SJSA1 (cell line): ENCODE results near the gene SPECC1L. TPM values are rescaled to one million over a fixed set of nuclear protein-coding genes. Genes with fewer than 3 reads are reported as not detected.

Experiments used
- DNase-seq, 2 experiments: peaks; one replicate each; pipeline ENCODE4 v3.0.0-alpha.2; 2015 to 2020; ENCODE audit warnings: low spot score in 2 of 2, low read depth in 1 of 2
- H3K27ac ChIP-seq: fragments of 250-450 bp; sonication (Bioruptor Pico); 2 replicates; pipeline ENCODE4 v1.5.1; 2020; ENCODE audit warnings: mild to moderate bottlenecking, moderate library complexity
- H3K27me3 ChIP-seq: fragments of 250-450 bp; sonication (Bioruptor Pico); replicated peaks from 2 replicates; pipeline ENCODE4 v1.5.1; 2020; ENCODE audit warnings: mild to moderate bottlenecking, moderate library complexity
- H3K36me3 ChIP-seq: fragments of 250-450 bp; sonication (Bioruptor Pico); 2 replicates; pipeline ENCODE4 v1.5.1; 2020; ENCODE audit warnings: mild to moderate bottlenecking
- H3K4me1 ChIP-seq: fragments of 250-450 bp; sonication (Bioruptor Pico); replicated peaks from 2 replicates; pipeline ENCODE4 v1.6.1; 2021; ENCODE audit warnings: mild to moderate bottlenecking
- H3K4me3 ChIP-seq: fragments of 250-450 bp; sonication (Bioruptor Pico); 2 replicates; pipeline ENCODE4 v1.5.1; 2020; ENCODE audit warnings: mild to moderate bottlenecking
- H3K9me3 ChIP-seq: fragments of 250-450 bp; sonication (Bioruptor Pico); replicated peaks from 2 replicates; pipeline ENCODE4 v1.5.1; 2020; ENCODE audit warnings: mild to moderate bottlenecking
- total RNA-seq: library from RNA; depleted of rRNA; stranded (reverse); fragments of >200 nt; shearing (Covaris generic); gene quantifications from 2 replicates; pipeline ENCODE4 v1.2.3, GENCODE V29; 2014

The SPECC1L gene
- total RNA-seq, 1 experiment from 2014 or later = 42.4 TPM

GRCh38 chr22:24429411-24430365 lies 159.1 kb downstream of the SPECC1L start:
- peaks cover 12% of the 10 kb centered on the region for H3K4me1 ChIP-seq
- DNase-seq = no peak
- no peak overlapping the region for H3K4me3 ChIP-seq
- H3K36me3 ChIP-seq = no peaks in the 10 kb centered on the region
- no peaks in the 10 kb centered on the region for H3K27me3 ChIP-seq
- H3K27ac ChIP-seq = no peak overlapping the region
- no peaks in the 10 kb centered on the region for H3K9me3 ChIP-seq

- no peak overlapping the region for H3K4me3 ChIP-seq
- no peak overlapping the region for H3K27ac ChIP-seq
- H3K9me3 ChIP-seq = no peaks in the 10 kb centered on the region
- H3K27me3 ChIP-seq = no peaks in the 10 kb centered on the region
- H3K36me3 ChIP-seq = no peaks in the 10 kb centered on the region
- peaks cover 22% of the 10 kb centered on the region for H3K4me1 ChIP-seq
- DNase-seq = no peak
These were observed 160.0 kb downstream of the SPECC1L start for GRCh38 chr22:24430431-24431308.

GRCh38 chr22:24431309-24432034 lies 160.8 kb downstream of the SPECC1L start:
- Histone ChIP-seq H3K27me3 (no peaks in the 10 kb centered on the region), H3K9me3 (no peaks in the 10 kb centered on the region), H3K27ac (no peak overlapping the region), H3K4me1 (peaks cover 24% of the 10 kb centered on the region), H3K36me3 (no peaks in the 10 kb centered on the region), H3K4me3 (no peak overlapping the region)
- DNase-seq = no peak

- DNase-seq = no peak
- Histone ChIP-seq H3K36me3 (no peaks in the 10 kb centered on the region), H3K4me3 (no peak overlapping the region), H3K27me3 (no peaks in the 10 kb centered on the region), H3K4me1 (peaks cover 24% of the 10 kb centered on the region), H3K27ac (no peak overlapping the region), H3K9me3 (no peaks in the 10 kb centered on the region)
These were observed 161.6 kb downstream of the SPECC1L start for GRCh38 chr22:24432059-24432853.

GRCh38 chr22:24433001-24433827 lies 162.6 kb downstream of the SPECC1L start:
- no peaks in the 10 kb centered on the region for H3K9me3 ChIP-seq
- no peak for DNase-seq
- no peak overlapping the region for H3K27ac ChIP-seq
- no peaks in the 10 kb centered on the region for H3K36me3 ChIP-seq
- no peaks in the 10 kb centered on the region for H3K27me3 ChIP-seq
- peaks cover 24% of the 10 kb centered on the region for H3K4me1 ChIP-seq
- H3K4me3 ChIP-seq = no peak overlapping the region

- peaks cover 24% of the 10 kb centered on the region for H3K4me1 ChIP-seq
- no peaks in the 10 kb centered on the region for H3K27me3 ChIP-seq
- DNase-seq = no peak
These were observed 163.3 kb downstream of the SPECC1L start for GRCh38 chr22:24433828-24434470.

GRCh38 chr22:24434471-24435322 lies 164.1 kb downstream of the SPECC1L start:
- peak overlapping the region; percentile 9; the same call in 1 of the 2 replicates for H3K27ac ChIP-seq
- no peaks in the 10 kb centered on the region for H3K36me3 ChIP-seq
- peak in 1 of 2 experiments; percentile 36 for DNase-seq
- no peaks in the 10 kb centered on the region for H3K27me3 ChIP-seq
- no peaks in the 10 kb centered on the region for H3K9me3 ChIP-seq
- no peak overlapping the region for H3K4me3 ChIP-seq
- H3K4me1 ChIP-seq = peaks cover 24% of the 10 kb centered on the region

More at GRCh38 chr22:24433828-24434470, 163.3 kb downstream of the SPECC1L start:
- Histone ChIP-seq H3K36me3 (no peaks in the 10 kb centered on the region), H3K27ac (peak overlapping the region; percentile 9; the same call in 1 of the 2 replicates), H3K4me3 (no peak overlapping the region), H3K9me3 (no peaks in the 10 kb centered on the region)

GRCh38 chr22:24435323-24435645 lies 164.7 kb downstream of the SPECC1L start:
- H3K4me3 ChIP-seq = no peak overlapping the region
- no peaks in the 10 kb centered on the region for H3K9me3 ChIP-seq
- no peak overlapping the region for H3K27ac ChIP-seq
- no peak for DNase-seq
- H3K27me3 ChIP-seq = no peaks in the 10 kb centered on the region
- peaks cover 24% of the 10 kb centered on the region for H3K4me1 ChIP-seq
- no peaks in the 10 kb centered on the region for H3K36me3 ChIP-seq

GRCh38 chr22:24435861-24436371 lies 165.3 kb downstream of the SPECC1L start:
- Histone ChIP-seq H3K9me3 (no peaks in the 10 kb centered on the region), H3K4me1 (peaks cover 24% of the 10 kb centered on the region), H3K4me3 (no peak overlapping the region), H3K36me3 (no peaks in the 10 kb centered on the region), H3K27me3 (no peaks in the 10 kb centered on the region), H3K27ac (no peak overlapping the region)
- DNase-seq = no peak

GRCh38 chr22:24436553-24436952 lies 165.9 kb downstream of the SPECC1L start:
- Histone ChIP-seq H3K36me3 (no peaks in the 10 kb centered on the region), H3K4me3 (no peak overlapping the region), H3K27ac (no peak overlapping the region), H3K27me3 (no peaks in the 10 kb centered on the region), H3K9me3 (no peaks in the 10 kb centered on the region), H3K4me1 (peaks cover 24% of the 10 kb centered on the region)
- no peak for DNase-seq

GRCh38 chr22:24437091-24437490 lies 166.5 kb downstream of the SPECC1L start:
- H3K4me3 ChIP-seq = no peak overlapping the region
- H3K4me1 ChIP-seq = peaks cover 24% of the 10 kb centered on the region
- no peak for DNase-seq
- H3K27ac ChIP-seq = no peak overlapping the region
- no peaks in the 10 kb centered on the region for H3K9me3 ChIP-seq
- H3K27me3 ChIP-seq = no peaks in the 10 kb centered on the region
- no peaks in the 10 kb centered on the region for H3K36me3 ChIP-seq
